GM18870 (cell line): ENCODE results near the gene CYTH1.

Experiments
- ATAC-seq: cut with Tn5 transposase; IDR thresholded peaks from one replicate; pipeline ENCODE4 v1.9.1; 2021; ENCODE audit warnings: moderate library complexity; ENCODE audit not compliant: unreplicated experiment

The CYTH1 gene

GRCh38 chr17:78694805-78695531 lies 87.1 kb downstream of the CYTH1 start:
- ATAC-seq: no peak

- ATAC-seq: no peak
Measured at GRCh38 chr17:78693346-78694083, 88.6 kb downstream of the CYTH1 start.

GRCh38 chr17:78692460-78693010 lies 89.5 kb downstream of the CYTH1 start:
- no peak for ATAC-seq

GRCh38 chr17:78689029-78689428 lies 93.0 kb downstream of the CYTH1 start:
- ATAC-seq: no peak

- no peak for ATAC-seq
Measured at GRCh38 chr17:78687944-78688343, 94.1 kb downstream of the CYTH1 start.

- ATAC-seq: no peak
Measured at GRCh38 chr17:78687125-78687524, 94.9 kb downstream of the CYTH1 start.

- no peak for ATAC-seq
Measured at GRCh38 chr17:78684026-78684425, 98.0 kb downstream of the CYTH1 start.

GRCh38 chr17:78683408-78683961 lies 98.6 kb downstream of the CYTH1 start:
- ATAC-seq: no peak

GRCh38 chr17:78682363-78682762 lies 99.7 kb downstream of the CYTH1 start:
- ATAC-seq: no peak

- no peak for ATAC-seq
Measured at GRCh38 chr17:78680436-78680835, 101.6 kb downstream of the CYTH1 start.

- no peak for ATAC-seq
Measured at GRCh38 chr17:78679495-78680395, 102.3 kb downstream of the CYTH1 start.

- ATAC-seq: no peak
Measured at GRCh38 chr17:78678711-78679110, 103.4 kb downstream of the CYTH1 start.

- ATAC-seq: no peak
Measured at GRCh38 chr17:78678222-78678557, 103.9 kb downstream of the CYTH1 start.

- no peak for ATAC-seq
Measured at GRCh38 chr17:78677303-78678221, 104.5 kb downstream of the CYTH1 start.

- no peak for ATAC-seq
Measured at GRCh38 chr17:78676412-78677302, 105.4 kb downstream of the CYTH1 start.

- ATAC-seq: no peak
Measured at GRCh38 chr17:78675836-78676235, 106.2 kb downstream of the CYTH1 start.

- ATAC-seq: no peak
Measured at GRCh38 chr17:78675316-78675616, 106.8 kb downstream of the CYTH1 start.

GRCh38 chr17:78674595-78675315 lies 107.3 kb downstream of the CYTH1 start:
- ATAC-seq: no peak
